Ovary (tissue), 3 donors: ENCODE results near the gene RALGPS1.

Experiments
- POLR2A ChIP-seq: fragments of 450-650 bp; IDR thresholded peaks from one replicate; pipeline ENCODE4 v1.6.1; 2017; ENCODE audit warnings: antibody characterized with exemption, mild to moderate bottlenecking, moderate library complexity
- TF ChIP-seq, protein P1 (sequence below), 3 donors: fragments of 450-650 bp in 2 of 3; fragments of 200-600 bp in 1 of 3; IDR thresholded peaks; one replicate each; pipeline versions ENCODE4 v1.5.1 to v1.8.0; 2016 to 2022; ENCODE audit warnings: antibody characterized with exemption in 3 of 3, mild to moderate bottlenecking in 1 of 3
- donor health status: DM: no; HTN: no; CAD: no.

DNA sequence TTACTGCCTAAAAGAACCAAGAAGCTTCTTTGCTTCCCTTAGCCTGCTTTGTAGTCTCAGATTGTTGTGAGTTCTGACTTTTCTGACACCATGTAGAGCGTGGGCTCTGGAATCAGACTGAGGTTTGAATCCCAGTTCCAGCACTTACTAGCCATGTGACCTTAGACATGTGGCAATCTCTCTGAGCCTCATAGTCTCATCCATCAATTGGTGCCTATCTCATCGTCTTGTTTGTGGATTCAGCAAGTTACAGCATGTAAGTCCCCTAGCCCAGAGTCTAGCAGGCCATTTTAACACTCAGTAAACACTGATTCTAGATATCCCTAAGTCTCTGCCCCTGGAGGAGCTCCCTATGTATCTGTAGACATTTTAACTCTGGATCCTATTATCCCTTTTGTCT is 113.1 kb downstream of the RALGPS1 start:
- TF ChIP-seq, protein P1, sequence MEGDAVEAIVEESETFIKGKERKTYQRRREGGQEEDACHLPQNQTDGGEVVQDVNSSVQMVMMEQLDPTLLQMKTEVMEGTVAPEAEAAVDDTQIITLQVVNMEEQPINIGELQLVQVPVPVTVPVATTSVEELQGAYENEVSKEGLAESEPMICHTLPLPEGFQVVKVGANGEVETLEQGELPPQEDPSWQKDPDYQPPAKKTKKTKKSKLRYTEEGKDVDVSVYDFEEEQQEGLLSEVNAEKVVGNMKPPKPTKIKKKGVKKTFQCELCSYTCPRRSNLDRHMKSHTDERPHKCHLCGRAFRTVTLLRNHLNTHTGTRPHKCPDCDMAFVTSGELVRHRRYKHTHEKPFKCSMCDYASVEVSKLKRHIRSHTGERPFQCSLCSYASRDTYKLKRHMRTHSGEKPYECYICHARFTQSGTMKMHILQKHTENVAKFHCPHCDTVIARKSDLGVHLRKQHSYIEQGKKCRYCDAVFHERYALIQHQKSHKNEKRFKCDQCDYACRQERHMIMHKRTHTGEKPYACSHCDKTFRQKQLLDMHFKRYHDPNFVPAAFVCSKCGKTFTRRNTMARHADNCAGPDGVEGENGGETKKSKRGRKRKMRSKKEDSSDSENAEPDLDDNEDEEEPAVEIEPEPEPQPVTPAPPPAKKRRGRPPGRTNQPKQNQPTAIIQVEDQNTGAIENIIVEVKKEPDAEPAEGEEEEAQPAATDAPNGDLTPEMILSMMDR (IDR thresholded peaks at IDR 0.05) = no peak
- no peak for TF ChIP-seq POLR2A
